ENCODE measurements around the gene TSPAN18.

TSPAN18 gene

DNA sequence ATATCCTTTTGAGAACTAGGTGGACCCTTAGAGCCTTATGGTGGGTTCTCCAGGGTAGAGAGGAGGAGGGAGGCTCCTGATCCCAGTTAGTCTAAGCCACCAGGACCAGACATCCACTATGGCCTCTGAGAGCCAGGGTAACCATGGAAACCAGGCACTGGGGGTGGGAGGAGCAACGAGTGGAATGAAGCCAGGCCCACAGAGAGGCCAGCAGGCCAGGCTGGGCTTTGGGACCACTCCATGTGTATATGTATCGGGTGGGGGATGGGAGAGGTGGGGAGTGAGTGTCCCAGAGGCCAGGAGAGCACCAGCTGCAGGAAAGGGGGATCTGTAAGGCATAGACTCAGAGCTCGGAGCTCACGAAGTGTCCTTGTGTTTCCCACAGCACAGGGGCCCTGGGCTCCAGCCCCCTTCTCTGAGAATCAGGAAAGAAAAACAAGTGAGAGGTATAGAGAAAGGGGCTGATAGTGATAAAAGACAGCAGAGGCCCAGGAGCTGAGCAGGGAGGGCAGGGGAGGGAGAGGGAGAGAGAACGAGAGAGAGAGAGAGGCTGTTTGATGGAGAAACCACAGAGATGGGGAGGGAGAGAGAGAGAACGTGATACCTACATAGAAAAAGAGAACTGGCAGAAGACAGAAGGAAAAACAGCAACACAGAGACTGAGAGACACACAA, 15.5 kb upstream of the TSPAN18 start:
- no peak overlapping the region for H3K27ac ChIP-seq (ENCODE audit: low read length)

DNA sequence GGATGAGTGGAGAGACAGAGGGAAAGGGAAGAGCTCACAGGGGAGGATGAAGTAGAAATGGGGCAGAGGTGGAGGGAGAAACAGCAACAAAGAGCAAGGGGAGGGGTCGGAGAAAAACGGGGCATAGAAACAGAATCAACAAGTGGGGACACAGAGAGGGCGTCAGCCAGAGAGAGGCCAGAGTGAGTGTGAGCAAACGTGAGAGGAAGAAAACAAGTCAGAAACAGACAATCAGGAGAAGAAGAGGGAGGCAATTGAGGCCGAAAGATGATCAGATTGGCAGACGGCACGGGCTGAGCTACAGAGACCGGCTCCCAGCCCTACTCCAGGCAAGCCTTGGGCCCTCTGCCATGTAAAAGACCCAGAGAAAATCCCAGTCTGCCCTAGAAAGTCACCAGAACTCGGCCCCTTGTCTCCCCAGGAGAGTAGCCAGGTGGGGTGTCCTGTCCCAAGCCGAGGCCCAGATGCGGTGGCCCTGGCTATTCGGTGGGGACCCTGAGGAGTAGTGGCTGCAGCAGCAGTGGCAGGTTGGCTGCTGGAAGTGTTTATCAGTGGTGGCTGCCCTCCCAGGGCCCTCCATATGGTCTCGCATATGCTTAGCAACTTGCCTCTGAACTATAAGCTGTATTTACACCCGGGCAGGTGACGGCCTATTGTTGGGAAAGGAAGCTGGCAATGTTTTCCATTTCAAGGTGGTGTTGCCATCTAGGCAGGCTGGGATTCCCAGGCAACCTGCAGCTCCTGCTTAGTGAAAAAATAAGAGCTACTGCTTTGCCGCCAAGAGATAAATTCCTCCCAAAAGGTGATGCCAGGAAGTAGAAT, 14.8 kb upstream of the TSPAN18 start:
- no peak overlapping the region for H3K27ac ChIP-seq (ENCODE audit: low read length)
- H3K36me3 ChIP-seq (replicated peaks; ENCODE audit: low read depth, low read length): no peaks in the 10 kb centered on the region
- H3K4me3 ChIP-seq (ENCODE audit: low read length): no peak overlapping the region
- no peaks in the 10 kb centered on the region for H3K9me3 ChIP-seq (ENCODE audit: insufficient read depth, low read length)
- H4K20me1 ChIP-seq (ENCODE audit: insufficient read depth, low read length): no peaks in the 10 kb centered on the region
- TF ChIP-seq, protein P1, sequence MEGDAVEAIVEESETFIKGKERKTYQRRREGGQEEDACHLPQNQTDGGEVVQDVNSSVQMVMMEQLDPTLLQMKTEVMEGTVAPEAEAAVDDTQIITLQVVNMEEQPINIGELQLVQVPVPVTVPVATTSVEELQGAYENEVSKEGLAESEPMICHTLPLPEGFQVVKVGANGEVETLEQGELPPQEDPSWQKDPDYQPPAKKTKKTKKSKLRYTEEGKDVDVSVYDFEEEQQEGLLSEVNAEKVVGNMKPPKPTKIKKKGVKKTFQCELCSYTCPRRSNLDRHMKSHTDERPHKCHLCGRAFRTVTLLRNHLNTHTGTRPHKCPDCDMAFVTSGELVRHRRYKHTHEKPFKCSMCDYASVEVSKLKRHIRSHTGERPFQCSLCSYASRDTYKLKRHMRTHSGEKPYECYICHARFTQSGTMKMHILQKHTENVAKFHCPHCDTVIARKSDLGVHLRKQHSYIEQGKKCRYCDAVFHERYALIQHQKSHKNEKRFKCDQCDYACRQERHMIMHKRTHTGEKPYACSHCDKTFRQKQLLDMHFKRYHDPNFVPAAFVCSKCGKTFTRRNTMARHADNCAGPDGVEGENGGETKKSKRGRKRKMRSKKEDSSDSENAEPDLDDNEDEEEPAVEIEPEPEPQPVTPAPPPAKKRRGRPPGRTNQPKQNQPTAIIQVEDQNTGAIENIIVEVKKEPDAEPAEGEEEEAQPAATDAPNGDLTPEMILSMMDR (IDR thresholded peaks at IDR 0.05; ENCODE audit: low read depth, low read length): no peak
- TF ChIP-seq EZH2phosphoT487 (IDR thresholded peaks at IDR 0.05; ENCODE audit: low read depth): no peak
- H3K79me2 ChIP-seq (ENCODE audit: low read length): no peaks in the 10 kb centered on the region
- peaks cover 36% of the 10 kb centered on the region for H3K27me3 ChIP-seq (ENCODE audit: low read depth, low read length)
- no peak overlapping the region for H3K4me2 ChIP-seq (ENCODE audit: low read length)
- H3K4me1 ChIP-seq (ENCODE audit: low read length): no peaks in the 10 kb centered on the region
- no peak overlapping the region for H2AFZ ChIP-seq (ENCODE audit: low read depth, low read length)
- H3K9ac ChIP-seq (ENCODE audit: low read length): no peak overlapping the region

More for the DNA sequence above, 15.5 kb upstream of the TSPAN18 start:
- H3K27me3 ChIP-seq (ENCODE audit: low read depth, low read length): peaks cover 29% of the 10 kb centered on the region
- no peaks in the 10 kb centered on the region for H3K4me1 ChIP-seq (ENCODE audit: low read length)
- no peak overlapping the region for H2AFZ ChIP-seq (ENCODE audit: low read depth, low read length)
- no peaks in the 10 kb centered on the region for H3K9me3 ChIP-seq (ENCODE audit: insufficient read depth, low read length)
- no peak overlapping the region for H3K4me3 ChIP-seq (ENCODE audit: low read length)
- H3K9ac ChIP-seq (ENCODE audit: low read length): no peak overlapping the region
- no peaks in the 10 kb centered on the region for H3K36me3 ChIP-seq (replicated peaks; ENCODE audit: low read depth, low read length)
- H3K4me2 ChIP-seq (ENCODE audit: low read length): no peak overlapping the region
- no peaks in the 10 kb centered on the region for H3K79me2 ChIP-seq (ENCODE audit: low read length)
- TF ChIP-seq, protein P1 (IDR thresholded peaks at IDR 0.05; ENCODE audit: low read depth, low read length): no peak
- TF ChIP-seq EZH2phosphoT487 (IDR thresholded peaks at IDR 0.05; ENCODE audit: low read depth): no peak
- no peaks in the 10 kb centered on the region for H4K20me1 ChIP-seq (ENCODE audit: insufficient read depth, low read length)

DNA sequence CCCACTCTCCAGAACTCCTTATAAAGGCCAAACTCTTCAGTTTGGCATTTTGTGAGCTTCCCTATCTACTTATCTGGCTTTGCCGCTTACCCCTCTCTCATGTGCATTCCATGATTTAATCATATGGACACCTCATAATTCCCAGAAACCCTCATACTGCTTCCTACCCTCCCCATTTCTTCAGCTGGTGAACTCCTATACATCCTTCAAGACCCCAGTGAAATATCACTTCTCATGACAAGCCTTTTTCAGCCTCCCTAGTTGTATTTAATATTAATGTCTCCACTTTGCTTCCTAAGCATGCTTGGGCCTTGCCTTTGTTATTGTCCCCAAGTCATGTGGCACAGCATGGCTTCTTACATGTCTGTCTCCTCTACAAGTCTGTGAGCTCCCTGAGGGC, 13.7 kb upstream of the TSPAN18 start:
- Histone ChIP-seq H3K36me3 (replicated peaks; ENCODE audit: low read depth, low read length) (no peaks in the 10 kb centered on the region), H2AFZ (ENCODE audit: low read depth, low read length) (no peak overlapping the region)

DNA sequence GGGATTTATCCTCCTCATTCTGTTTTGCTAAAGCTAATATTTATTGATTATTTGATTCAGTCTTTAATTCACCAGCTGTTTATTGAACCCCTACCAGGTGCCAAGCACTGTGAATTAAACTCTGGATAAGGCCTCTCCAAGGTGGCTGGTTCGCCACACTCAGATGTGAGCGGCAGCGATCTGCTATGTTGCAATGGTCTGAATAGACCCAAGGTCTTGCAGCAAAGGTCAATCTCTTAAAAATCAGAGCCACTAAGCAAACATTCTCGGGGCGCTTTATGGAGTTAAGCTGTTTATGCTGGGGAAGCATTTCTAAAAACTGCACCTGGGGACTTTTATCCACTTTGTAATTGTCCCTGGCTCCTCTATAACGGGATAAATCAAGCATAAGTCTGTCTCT, 10.5 kb upstream of the TSPAN18 start:
- H3K4me2 ChIP-seq (ENCODE audit: low read length): no peak overlapping the region
- H3K4me1 ChIP-seq (ENCODE audit: low read length): no peaks in the 10 kb centered on the region
- H3K27me3 ChIP-seq (ENCODE audit: low read depth, low read length): peaks cover 33% of the 10 kb centered on the region
- H2AFZ ChIP-seq (ENCODE audit: low read depth, low read length): no peak overlapping the region
- H3K36me3 ChIP-seq (replicated peaks; ENCODE audit: low read depth, low read length): no peaks in the 10 kb centered on the region
- H3K9me3 ChIP-seq (ENCODE audit: insufficient read depth, low read length): no peaks in the 10 kb centered on the region
- no peaks in the 10 kb centered on the region for H4K20me1 ChIP-seq (ENCODE audit: insufficient read depth, low read length)
- H3K27ac ChIP-seq (ENCODE audit: low read length): no peak overlapping the region
- H3K79me2 ChIP-seq (ENCODE audit: low read length): no peaks in the 10 kb centered on the region
- H3K4me3 ChIP-seq (ENCODE audit: low read length): no peak overlapping the region
- TF ChIP-seq EZH2phosphoT487 (IDR thresholded peaks at IDR 0.05; ENCODE audit: low read depth): no peak
- TF ChIP-seq, protein P1 (IDR thresholded peaks at IDR 0.05; ENCODE audit: low read depth, low read length): no peak
- no peak overlapping the region for H3K9ac ChIP-seq (ENCODE audit: low read length)

More for the DNA sequence above, 13.7 kb upstream of the TSPAN18 start:
- Histone ChIP-seq H3K4me1 (ENCODE audit: low read length) (no peaks in the 10 kb centered on the region), H3K4me3 (ENCODE audit: low read length) (no peak overlapping the region), H3K27me3 (ENCODE audit: low read depth, low read length) (peaks cover 38% of the 10 kb centered on the region), H3K79me2 (ENCODE audit: low read length) (no peaks in the 10 kb centered on the region), H3K27ac (ENCODE audit: low read length) (no peak overlapping the region), H3K4me2 (ENCODE audit: low read length) (no peak overlapping the region), H4K20me1 (ENCODE audit: insufficient read depth, low read length) (no peaks in the 10 kb centered on the region), H3K9me3 (ENCODE audit: insufficient read depth, low read length) (no peaks in the 10 kb centered on the region), H3K9ac (ENCODE audit: low read length) (no peak overlapping the region)
- TF ChIP-seq, protein P1 (IDR thresholded peaks at IDR 0.05; ENCODE audit: low read depth, low read length): no peak
- no peak for TF ChIP-seq EZH2phosphoT487 (IDR thresholded peaks at IDR 0.05; ENCODE audit: low read depth)

Measured in OCI-LY3 (cell line).